GM18870 (cell line): ENCODE data around the gene SEMA6A.

Source experiments
- ATAC-seq: cut with Tn5 transposase; IDR thresholded peaks from one replicate; pipeline ENCODE4 v1.9.1; 2021; ENCODE audit warnings: moderate library complexity; ENCODE audit not compliant: unreplicated experiment

The SEMA6A gene

DNA sequence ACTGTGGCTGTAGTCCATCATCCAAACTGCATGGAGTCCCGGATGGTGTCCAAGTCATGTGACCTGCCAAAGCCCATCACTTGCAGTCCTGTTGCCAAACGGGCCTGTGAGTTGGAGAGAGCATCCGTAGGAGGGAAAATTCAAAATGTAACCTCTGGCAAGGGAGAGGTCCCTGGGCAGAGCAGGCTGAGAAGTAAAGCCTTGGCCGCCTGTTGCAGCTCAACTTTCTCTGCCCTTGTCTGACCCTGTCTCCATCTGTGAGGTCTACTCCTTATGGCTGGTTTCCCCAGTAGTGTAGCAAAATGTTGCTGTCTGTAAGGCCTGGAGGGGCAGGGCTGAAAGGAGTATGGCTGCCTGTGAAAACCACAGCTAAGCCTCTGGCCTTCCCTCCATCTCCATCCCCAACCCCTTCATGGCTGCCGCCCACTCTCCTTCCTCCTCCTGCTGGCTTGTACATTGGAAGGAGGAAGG is 163.5 kb downstream of the SEMA6A start:
- ATAC-seq = no peak

DNA sequence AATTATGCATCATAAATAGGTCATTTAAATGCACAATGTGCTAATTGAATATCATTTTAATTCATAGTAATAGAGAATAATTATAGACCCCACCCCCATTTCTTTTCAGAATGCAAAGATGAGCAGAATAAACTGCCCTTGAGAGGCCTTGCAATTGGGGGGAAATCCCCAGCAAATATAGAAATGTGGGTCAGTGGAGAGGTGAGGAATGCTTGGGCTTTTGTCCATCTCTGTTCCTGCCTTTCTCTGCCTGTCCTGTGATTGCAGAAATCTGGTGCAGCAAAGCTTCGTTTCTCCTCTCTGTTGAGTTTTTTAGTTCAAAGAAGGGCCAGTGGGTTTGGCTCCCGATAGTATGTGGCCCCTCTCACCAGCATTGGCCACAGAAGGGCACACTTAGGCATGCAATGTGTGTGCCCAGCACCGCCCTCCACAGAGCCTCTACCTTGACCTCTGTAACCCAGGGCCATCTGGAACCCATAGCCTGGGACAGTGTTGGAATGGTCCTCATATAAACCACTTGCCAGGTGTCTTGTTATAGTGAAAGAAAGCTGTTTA is 164.2 kb downstream of the SEMA6A start:
- no peak for ATAC-seq

DNA sequence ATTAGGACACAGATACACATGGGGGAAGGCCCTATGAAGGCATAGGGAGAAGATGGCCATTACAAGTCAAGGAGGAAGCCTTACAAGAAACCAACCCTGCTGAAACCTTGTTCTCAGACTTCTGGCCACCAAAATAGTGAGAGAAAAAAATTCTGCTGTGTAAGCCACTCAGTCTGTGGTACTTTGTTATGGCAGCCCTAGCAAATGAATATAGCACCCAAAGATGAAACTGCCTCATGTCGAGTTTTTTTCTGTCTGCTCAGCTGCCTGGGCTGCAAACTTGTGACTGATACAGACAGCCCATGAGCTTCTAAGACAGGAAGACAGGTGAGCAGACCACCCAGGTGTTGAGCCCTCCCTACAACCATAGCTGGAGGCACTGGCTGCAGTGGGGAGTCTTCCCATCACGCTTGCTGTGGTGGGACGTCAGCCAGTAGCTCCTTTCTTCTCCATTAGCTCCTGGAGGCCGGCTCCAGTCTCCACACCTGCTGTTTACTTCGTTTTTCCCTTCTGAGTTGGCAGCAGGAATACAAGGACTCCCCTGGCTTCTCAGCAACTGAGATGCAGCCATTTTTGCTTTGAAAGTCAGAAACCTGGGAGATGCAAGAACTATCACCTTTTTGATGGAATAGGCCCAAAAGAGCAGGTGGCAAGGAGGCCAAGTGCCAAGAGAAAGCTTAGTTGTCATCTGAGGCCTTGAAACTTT is 164.9 kb downstream of the SEMA6A start:
- ATAC-seq = no peak

DNA sequence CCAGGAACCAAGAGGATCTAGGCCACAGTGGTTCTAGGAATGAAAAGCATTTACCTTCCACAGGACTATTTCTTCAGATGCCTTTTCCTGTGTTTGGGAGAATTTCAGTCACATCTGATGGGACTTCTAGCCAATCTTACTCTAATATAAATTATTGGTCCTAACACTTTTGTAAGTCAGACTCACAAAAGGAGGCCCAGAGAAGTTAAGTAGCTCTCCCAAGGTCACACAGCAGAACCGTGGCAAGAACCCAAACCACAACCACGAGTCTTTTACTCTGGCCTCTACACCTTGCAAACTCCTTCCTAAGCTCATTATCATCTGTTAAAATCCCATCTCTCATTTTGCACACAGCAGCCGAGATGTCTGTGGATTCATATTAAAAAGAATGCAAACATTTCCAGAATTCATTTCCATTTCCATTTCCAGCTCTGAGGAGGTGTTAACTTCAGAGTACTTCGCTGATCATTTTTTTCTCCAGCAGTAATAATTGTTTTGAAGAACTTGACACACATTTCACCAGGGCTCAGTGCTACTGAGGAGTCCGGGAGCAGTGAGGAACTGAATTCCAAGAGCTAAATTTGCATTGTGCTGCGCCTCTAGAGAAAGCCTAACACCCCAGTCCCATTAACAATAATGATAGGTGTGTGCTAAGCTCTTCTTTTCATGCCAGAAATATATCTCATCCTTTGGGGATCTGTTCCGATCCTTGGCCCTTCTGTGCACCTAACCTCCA is 168.1 kb downstream of the SEMA6A start:
- ATAC-seq = no peak

DNA sequence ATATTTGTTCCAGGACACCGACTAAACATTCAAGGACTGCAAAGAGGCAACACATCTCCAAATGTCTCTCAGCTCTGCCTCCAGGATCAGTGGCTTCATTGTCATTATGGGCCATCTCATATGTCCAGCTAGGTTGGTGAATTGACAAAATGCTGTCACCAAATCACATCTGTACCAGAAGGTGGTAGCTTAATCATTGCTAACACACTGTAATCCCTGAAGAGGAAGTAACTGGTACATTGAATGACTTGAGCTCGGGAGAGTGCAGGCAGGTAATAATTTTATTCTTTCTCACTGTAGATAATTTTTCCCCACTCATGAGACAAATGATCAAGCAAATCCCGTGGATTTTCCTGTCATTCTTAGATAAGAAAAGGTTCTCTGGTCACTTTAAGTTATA is 169.8 kb downstream of the SEMA6A start:
- no peak for ATAC-seq

DNA sequence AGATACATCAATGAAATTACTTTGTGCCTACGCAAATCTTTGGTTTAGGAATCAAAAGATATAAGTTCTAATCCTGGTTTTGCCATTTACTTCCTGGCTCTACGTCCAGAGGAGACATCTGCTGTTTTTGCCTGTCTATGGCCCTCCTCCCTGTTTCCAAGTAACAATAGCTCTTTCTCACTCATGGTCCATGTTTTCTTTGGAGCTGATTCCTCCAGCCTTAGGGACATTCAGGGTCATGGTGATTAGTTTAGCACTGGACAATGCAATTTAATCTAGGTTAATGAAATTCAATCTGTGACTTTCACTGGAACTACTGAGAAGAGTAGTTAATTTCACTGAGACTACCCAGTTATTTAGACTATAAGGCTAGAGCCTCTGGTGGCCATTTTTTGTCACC is 170.6 kb downstream of the SEMA6A start:
- ATAC-seq = no peak

DNA sequence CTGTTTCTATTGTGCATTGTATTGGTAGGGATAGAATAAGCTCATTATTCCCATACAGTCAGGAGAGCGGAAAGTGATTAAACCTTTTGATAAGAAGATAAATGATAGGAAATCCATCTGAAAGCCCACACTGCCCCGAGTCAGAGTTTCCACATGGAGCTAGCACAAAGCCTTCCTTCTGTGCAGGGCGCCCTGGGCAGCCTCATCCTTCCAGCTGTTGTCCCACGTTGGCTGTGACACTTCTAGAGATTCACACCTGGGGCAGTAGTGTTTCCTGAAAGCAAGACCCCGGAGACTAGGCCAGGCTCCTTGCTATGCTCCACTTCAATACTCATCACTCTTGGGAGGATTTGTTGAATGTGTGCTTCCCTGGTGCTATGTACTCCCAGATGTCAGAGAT is 172.4 kb downstream of the SEMA6A start:
- no peak for ATAC-seq

DNA sequence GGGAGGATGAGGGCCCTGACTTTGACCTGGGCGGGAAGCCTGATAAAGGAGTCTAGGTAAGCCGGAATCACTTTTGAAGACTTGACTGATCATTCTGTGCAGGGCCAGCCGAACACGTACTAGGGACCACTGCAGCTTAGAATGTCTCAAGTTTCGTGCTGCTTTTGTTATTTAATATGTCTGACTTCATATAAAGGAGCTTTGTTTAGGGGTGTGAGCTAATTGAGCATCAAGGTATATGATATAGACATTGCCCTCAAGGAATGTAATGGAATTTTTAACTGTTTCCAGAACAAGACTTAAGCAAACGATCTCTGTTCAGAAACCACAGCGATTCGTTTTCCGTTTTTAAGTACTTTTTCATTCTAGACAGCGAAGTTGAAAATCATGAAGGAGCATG is 173.0 kb downstream of the SEMA6A start:
- ATAC-seq = no peak

DNA sequence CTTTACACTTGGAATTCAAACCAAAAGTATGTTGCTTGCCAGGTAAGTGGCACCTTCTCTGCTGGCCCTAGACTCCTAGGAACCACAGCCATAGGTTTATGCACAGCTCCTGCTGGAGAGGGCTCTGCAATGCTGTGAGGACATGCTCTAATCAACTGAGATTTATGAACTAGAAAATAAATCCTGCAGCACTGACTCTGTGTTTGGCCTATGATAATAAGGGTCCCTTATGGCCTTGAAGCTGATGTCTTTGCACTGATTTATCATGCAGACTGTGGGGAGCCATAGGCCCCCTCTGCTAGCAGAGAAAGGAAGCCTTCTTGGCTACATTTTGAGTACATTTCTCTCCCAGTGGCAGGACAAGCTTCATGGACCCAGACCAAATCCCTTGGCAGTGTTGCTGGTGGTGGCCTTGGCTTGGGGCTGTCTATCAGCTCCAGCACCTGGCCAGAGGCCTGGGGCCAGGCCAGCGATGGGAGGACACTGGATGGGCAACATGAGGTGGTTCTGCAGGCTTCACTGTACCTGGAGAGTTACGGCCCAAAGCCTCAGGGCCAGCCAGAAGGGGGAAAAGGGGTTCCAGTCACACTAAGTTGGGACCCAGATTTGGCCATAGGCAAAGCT is 178.0 kb downstream of the SEMA6A start:
- ATAC-seq = no peak

DNA sequence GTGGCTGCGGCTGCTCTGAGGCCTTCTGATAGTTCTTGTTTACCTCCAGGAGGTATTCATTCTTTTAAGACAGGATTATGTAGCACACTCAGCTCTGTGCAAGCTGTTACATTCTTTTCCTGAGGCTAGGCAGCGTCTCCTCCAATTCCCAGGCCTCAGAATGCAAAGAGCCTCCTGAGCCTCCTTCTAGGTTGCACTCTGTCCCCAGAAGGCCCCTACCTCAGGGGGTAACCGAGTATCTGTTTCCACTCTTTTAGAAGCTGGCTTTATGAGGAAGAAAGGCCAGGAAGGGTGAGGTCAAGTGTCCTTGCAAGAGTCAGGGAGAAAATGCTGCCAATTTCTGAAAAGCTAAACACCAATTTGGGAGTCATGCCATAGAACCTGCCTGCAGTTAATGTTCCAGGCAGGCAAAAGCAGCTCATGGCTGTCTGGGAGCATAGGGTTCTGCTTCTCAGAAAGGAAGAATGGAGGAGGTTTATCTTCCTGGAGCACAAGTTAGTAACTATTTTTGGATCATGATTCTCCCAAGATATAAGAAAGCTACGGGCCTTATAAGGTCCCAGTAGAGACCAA is 178.9 kb downstream of the SEMA6A start:
- no peak for ATAC-seq

DNA sequence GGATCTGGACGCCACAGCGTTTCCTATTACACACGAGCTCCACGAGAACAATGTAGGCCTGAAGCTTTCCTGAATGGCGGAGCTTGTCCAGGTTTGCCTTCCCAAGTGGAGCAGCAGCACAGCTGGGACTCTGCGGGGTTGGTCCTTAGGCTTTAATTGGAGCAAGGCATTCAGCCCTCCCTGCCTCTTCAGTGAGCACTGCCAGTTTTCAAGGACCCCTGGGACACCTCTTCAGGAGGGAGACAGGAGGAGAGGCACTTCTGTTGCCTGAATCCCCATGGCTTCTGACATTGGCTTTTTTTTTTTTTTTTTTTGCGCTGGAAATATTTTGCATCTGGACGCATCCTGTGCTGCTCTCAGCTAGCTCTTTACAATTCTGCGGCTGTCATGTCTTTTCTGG is 179.4 kb downstream of the SEMA6A start:
- no peak for ATAC-seq

DNA sequence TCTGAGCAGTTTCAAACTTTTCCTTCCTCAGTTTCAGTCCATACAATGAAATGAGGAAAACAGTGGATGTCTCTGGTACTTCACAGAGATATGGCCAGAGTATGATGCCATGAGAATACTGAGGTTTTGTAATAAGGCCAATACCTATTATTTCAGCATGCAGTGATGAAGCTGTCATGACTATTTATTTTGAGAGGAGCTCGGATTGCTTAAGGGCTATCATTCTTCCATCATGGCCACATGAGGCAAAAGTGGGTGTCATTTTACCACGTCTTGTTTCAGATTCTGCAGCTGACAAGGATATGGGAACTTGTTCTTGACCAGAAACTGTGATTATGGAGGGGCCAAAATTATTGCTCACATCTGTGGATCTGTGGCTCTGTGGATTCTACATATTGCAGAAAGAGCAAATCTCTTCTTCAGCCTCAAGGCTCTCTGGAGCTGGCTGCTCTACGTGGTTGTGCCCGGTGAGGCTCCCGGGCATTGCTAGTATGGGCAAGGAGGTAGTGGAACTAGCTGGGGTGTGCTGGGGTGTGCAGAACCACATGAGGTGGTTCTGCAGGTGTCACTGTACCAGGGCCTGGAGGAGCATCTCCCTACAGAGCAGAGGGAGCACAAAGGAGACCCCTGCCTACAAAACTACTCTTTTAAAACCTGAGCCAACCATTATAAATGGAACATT is 180.3 kb downstream of the SEMA6A start:
- no peak for ATAC-seq
